ENCODE measurements around the gene CDC42EP4.

The CDC42EP4 gene, protein sequence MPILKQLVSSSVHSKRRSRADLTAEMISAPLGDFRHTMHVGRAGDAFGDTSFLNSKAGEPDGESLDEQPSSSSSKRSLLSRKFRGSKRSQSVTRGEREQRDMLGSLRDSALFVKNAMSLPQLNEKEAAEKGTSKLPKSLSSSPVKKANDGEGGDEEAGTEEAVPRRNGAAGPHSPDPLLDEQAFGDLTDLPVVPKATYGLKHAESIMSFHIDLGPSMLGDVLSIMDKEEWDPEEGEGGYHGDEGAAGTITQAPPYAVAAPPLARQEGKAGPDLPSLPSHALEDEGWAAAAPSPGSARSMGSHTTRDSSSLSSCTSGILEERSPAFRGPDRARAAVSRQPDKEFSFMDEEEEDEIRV

DNA sequence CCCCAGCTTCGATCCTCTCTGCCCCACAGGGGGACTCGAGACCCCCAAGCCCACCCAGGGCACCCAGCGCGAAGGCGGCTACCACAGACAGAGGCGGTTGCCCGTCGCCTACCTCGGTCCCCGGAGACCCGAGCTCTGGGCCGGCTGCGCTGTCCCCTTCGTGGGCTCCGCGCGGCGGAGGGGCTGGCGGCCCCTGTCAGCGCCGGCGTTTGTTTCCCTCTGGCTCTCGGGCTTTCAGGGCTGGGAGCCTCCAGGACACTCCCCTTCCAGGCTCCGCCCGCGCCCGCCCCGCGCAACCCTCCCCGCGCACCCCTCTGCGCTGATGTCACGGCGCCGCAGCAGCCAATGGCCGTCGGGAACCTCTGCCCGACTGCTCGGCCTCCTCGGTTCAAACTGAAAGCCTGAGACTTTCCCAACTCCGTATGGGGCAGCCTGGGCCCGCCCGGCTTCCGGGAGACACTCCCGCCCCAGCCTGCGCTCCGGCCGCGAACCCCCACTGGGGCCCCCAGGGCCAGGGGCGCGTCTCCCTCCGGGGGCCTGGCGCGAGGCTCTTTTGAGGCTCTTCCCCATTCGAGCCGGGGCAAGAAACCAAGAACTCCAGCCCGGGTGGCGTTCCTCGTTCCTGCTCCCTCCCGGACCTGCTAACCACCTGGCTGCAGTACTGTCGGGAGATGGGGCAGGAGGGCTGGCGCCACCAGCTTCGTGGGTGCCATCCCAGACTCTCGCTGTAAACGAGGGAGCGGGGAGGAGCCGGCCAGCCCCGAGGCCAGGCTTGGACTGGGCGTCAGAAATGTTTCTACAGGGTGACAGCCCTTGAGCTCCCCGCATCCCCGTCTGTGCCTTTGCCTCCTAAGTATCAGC lies at the start of gene CDC42EP4:
CDC42EP4 (minus strand) TSS at position 221 of the 861 bp plus-strand sequence. CDS start 25,501 bp downstream, outside the sequence.
- no peak for FAIRE-seq

DNA sequence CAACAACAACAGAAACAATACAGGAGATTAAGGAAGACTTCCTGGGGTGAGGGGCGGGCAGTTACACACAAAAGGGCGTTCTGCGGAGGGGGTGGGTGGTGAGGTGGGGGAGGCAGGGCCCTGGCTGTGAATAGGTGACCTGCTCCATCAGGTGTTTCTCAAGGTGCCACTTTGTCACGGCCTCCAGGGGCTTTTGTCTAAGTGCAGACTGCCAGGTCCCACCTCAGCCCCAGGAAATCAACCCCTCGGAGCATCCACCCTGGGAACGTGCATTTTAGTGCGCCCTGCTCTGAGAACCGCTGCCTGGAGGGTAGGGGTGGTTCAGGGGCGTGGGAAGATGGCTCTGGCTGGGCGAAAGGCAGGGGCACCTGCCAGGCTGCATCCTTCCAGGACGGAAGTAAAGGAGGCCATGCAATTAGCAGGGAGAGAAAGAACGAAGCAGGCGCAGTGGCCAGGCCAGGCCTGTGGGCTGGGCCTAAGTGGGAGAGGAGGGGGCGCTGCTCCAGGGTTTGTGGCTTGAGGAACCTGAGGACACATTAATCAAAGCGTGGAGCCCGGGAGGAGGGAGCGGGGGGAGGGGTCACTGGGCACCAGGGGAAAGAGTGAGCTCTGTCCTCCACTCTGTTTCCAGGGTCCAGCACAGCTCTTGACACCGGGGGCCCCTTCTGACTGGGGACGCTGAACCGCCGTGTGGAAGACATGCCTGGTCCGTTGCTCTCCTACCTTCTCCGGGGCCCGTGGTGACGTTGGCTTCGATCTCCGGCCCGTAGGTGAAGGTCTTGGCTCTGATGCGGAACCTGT lies 49.4 kb upstream of the CDC42EP4 start:
- no peak for FAIRE-seq

DNA sequence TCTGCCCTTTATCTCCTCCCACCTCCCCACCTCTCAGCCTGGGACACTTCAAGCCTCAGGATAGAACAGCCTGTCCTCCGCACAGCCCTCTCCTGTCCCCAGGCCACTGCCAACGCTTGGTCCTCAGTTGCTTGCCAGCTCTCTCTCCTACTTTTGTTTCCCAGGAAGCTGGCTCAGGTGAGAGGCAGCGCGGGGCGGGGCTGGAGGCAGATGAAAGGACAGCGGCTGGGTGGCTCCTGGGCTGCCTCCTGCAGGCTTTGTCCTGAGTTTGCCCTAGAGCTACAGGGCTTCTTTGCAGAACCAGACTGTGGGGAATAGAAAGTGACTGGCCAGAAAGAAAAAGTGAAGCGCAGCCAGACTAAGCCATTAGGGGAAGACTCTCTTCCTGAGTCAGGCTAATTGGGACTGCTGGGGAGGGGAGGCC lies 48.2 kb upstream of the CDC42EP4 start:
- FAIRE-seq = no peak

DNA sequence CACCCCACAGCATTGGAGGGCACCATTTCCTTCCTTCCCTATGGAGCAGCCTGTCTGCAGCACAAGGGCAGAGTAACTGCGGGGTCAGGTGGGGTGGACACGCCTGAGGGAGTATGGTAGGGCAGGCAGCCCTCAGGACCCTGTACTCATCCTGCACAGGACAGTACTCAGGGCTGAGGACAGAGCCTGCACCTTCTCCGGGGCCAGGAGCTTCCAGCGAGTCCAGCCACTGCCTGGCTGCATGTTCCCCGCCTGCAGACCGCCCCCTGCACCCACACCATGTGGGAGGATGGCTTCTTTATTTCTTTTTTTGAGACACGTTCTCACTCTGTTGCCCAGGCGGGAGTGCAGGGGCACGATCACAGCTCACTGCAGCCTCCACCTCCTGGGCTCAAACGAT lies 47.6 kb upstream of the CDC42EP4 start:
- no peak for FAIRE-seq

DNA sequence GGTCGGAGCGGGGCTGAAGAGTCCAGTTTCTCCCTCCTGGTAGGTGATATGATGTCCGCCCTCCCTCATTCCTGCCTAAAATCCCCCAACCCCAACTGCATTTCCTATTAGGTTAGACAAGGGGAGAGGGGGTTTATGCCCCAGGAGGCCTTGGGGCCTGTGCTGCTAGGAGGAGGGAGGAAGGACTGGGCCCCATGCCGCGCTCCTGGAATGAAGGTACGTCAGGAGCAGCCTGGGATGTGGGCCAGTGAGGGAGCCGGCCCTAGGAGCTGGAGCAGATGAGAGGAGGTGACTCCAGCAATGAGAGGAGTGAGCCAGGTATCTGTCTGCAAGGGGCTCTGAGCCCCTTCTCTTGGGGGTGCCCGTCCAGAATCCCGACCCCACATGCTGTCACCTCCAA lies 46.9 kb upstream of the CDC42EP4 start:
- FAIRE-seq = no peak

DNA sequence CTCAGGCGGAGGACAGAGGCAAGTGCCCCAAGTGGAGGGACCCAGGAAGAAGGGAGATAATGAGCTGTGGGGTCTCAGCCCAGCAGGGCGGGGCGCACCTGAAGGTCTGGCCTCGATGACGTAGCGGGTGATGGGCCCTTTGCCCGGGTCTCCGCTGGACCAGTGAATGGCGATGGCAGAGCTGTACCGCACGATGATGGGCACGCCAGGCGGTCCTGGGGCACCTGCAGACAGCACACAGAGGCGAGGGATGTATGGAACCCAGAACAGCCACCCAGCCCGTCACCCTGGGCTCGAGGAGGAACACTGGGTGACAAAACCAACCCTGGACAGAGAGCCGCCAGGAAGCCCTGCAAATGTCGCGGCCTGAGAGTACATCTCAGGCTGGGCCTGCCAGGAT lies 46.2 kb upstream of the CDC42EP4 start:
- FAIRE-seq = no peak

DNA sequence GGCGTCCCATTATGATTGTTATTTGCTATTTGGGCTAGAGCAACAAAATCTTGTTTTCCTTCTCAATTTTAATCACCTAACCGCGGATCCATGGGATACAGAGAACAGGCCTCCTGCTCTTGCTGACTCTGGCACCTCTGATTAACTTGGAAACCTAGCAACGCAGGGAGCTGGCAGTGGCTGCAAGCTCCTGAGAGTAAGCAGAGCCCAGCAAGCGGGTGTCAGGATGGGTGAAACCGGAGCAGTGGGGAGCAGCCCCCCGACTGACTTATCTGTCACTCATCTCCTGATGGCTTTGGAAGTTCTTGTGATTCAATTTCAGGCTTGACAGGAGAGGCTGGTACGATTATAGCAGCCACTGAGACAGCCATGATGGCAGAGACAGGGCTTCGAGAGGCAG lies 45.5 kb upstream of the CDC42EP4 start:
- no peak for FAIRE-seq

DNA sequence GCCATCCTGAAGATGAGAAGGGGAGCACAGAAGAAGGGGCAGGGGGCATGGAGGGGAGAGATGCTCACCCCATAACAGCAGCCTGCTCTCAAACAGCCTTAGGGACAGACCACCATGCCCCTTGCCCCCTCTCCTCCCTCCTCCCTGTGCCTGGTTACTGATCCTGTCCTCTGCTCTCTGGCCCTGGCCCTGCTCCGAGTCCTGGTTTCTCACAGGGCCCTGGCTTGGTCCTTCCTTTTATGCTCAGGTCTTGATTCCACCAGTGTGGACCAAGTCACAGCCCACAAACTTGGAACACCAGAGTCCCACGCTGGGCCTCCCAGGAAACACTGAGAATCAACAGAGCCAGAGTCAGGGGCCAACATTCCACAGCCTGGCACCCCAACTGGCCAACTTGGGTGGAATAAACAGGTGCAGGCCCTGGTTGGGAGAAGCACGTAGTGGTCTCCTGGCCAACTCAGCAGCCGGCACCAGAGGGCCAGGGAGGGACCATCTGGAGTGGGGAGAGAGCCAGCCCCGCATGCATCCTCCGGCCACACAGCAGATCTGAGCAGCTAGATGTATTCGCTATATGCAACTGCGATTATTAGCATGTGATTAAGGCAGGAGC lies 44.9 kb upstream of the CDC42EP4 start:
- FAIRE-seq = no peak

DNA sequence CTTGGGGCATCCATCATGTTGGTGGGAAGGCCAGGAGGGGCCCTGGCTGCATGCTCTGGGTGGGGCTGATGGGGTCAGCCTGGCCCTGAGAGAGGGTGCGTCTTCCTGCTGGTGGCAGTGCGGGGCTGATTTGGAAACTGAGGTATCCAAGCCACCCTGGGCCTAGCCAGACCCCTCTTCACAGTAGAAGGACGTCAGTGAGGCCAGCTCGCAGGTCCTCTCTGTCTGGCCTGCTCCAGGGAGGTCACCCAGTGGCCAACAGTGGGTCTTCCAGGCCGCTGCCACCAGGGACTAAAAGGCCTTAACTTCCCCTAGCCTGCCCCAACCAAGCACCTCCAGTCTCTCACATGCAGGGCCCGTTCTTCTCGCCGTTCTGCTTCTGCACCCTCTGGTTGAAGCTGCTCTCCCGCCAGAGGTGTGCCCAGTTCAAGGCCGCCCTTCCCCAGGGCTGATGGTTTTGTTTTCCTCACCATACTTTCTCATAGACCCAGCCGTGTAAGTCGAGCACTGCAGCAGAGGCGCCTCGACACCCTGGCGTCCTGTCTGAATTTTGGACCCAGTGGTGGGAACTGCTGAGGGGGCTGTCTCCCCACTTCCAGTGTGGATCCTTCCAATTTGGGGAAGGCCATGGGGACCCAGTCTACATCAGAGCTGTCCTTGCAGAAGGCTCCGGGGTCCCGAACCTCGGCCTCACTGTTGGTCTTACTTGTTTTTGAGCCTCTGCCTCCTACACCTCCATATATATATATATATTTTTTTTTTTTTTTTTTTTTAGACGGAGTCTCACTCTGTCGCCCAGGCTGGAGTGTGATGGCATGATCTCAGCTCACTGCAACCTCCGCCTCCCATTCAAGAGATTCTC lies 42.9 kb upstream of the CDC42EP4 start:
- FAIRE-seq = no peak

DNA sequence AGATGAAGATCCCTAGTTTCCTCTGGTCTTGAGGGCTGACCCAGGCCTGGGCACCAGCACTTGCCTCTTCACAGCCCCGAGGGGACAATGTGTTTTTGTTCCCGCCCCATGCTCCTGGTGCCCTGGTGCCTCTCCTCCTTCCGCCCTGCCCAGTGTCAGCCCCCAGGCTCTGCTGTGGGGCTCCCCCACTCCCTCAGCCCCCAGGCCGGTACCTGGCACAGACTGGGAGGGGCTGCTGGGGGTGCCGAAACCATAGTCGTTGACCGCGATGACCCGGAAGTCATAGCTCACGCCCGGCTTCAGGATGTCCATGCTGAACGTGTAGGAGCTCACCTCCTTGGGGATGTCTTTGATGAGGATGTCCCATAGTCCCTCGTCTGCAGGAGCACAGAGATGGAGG lies 40.5 kb upstream of the CDC42EP4 start:
- no peak for FAIRE-seq

DNA sequence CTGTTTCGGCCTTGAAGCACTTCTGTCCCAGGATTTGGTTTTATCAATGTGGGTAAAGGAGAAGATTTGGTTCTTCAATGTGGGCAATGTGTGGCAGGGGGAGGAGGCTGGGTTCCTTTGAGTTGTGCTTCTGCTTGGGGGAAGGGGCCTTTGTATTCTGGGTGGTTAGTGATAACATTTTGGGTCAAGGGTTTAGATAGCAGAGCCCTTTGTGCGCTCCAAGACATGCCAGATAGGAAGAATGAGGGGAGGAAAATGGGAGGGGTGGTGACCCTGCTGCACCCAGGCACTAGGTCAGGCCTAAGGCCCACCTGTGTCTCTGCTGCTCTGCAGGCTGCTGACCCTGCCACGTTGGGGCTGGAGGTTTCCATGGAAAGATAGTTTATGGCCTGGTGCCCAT lies 40.0 kb upstream of the CDC42EP4 start:
- no peak for FAIRE-seq

DNA sequence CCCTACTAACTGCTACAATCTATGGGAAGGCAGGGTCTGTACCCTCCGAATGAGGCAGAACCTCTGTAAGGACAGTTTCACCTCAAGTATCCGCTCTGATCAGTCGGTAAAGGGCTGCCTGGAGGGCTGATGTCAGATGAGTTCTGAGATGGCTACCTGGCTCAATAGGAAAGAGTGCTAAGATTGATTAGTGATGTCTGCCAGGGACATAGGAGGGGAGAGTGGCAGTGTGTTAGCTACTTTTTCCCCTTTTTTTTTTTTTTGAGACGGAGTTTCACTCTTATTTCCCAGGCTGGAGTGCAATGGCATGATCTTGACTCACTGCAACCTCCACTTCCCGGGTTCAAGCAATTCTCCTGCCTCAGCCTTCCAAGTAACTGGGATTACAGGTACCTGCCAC lies 39.1 kb upstream of the CDC42EP4 start:
- FAIRE-seq = no peak

DNA sequence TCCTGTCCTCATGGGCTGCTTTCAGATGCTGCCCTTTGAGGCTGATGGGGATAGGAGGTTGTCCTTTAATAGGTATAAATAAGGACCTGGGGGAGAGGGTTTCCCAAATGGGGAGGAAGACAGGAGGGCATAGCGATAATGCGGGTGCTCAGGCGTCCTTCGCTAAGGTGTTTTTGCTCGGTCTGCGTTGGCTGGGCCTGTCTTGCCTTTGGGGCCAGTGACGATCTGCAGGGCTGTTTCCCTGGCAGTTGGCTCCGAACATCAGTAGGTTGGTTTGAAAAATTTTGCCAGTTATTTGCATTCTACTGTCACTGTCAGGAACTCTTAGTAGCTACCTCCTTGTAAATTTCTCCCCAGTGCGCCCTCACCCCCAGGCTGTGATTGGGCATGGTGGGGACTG lies 37.8 kb upstream of the CDC42EP4 start:
- FAIRE-seq = no peak

DNA sequence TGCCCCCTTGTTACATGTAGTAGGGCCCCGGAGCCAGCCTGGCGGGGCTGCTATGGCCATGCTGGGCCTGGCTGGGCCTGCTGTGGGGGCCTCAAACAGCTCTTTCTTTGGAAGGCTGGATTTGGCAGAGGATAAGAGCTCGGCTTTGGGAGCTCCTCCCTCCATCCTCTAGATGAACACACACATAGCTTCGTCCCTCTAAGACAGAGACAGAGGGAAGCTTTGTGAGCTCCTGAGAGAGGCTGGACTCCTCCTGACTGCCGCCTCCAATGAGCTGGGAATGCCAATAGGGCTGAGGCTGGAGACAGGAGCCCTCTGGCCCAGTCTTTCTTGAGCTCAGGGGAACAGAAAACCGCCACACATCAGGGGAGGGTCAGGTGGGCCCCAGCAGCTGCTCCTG lies 37.3 kb upstream of the CDC42EP4 start:
- FAIRE-seq = no peak

DNA sequence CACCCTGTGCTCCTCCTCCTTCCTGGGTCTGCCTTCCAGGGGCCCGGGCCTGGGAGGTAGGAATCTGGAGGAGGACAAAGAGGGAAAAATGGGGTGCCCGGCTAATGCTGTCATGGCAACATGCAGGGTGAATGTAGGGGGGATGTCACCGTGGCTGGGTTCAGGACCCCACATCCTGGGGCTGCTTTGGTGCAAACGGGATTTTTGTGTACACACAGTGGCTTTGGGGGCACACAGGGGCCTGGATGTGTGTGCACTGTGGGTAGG lies 37.0 kb upstream of the CDC42EP4 start:
- no peak for FAIRE-seq

DNA sequence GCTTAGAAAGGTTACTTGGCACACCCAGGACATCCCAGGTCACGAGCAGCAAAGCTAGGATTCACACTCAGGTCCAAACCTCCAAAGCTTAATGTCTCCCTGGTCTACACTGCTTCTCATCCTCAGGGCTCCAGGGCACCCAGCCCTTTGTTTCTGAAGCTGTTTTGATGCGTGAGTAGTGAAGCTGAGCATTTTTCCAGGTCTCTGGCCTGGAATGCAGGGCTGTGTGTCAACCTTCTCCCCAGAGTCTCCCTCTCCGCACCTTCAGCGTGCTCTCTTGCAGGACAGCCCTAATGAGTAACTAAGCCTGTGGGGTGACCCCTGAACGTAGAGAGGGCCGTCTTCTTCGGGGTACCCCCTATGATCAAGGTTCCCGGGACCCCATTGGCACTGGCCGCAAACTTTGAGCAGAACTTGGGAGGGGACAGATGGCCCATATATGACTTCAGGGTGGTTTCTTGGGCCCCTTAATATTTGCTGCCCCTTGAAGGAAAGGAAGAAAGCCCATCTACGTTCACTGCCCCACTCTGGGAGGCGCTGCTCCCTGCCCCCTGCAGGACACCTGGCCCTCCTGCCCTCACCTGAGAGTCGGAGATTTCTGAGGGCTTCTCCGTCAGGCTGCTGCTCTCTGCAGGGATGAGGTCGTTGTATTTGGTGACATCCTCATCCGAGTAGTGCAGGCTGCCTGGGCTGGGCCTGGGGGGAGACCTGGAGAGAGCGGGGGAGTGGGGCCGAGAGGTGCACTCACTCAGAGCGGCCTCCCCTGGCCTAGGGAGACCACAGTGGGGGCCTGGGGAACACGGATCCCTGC lies 36.4 kb upstream of the CDC42EP4 start:
- FAIRE-seq = no peak

DNA sequence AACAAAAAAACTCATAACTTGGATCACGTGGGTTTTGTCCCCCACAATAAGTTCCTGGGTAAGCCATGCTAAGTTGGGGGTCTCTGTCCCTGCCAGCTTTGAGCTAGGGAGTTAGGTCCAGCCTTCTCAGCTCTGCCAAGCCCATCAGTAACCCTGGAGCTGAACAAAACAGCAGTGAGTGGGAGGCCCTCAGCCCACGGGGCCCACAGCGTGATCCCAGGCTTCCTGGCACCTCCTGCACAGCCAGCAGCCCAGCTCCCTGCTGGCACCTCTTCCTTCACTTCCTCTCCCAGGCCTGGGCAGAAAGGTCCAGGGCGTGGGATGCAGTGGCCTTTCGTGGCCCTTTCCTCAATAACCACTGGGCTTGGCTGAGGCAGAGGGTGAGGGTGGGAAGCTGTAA lies 35.5 kb upstream of the CDC42EP4 start:
- FAIRE-seq = no peak

DNA sequence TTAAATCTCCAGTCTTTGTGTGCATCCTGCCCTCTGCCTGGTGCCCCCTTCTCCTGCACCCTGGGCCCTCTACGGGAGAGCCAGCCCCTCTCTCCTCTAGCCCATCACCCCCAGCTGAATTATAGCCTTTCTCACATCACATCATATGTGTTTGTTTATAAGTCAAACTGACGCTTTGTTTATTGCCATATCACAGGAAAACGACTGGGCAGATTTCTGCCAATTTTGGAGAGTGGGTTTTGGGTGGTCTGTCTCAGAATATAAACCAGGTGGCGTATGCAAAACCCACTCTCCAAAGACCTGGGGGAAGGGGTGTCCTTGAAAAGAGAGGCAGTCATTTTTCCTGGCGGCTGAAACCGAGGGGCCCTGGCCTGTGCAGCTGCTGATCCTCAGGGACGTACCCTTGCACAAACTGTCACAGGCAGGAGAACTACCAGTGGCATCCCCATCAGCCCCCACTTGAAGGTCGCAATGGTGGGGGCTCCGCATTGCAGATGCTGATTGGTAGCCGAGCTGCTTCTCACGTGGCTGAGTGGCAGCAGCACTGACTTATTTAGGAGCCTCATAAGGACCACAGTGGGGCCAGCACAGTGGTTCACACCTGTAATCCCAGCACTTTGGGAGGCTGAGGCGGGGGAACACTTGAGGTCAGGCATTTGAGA lies 34.8 kb upstream of the CDC42EP4 start:
- no peak for FAIRE-seq

DNA sequence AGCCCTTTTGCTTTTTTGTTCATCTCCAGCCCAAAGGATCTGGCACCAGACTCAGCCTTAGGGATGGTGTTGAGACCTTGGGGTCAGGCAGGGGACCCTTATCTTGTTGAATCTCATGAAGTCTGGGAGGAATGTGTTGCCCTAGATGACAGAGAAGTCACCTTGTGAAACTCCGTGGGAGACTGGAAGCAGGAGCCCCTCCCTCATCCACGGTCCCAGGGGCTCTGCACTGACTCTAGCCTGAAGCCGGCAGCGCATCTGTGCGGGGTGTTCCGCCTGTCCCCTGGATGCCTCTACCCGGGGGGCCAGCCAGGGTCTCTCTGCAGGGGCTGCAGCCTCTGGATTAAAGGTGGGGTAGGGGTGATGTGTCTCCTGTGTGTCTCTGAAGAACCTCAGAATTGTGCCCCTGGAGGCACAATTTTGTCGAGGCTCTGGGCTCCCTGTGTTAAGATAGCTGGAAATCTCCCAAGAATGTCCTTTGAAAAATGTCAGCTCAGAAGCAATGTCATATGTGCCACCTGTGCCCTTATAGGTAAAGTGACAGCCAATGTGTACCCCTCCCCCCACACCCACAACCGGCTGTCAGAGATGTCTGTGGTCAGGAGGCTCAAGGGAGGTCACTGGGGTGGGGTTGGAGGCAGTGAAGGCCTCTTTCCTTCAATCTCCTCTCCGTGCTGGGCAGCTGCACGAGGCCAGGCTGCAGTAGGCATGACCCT lies 32.1 kb upstream of the CDC42EP4 start:
- no peak for FAIRE-seq

DNA sequence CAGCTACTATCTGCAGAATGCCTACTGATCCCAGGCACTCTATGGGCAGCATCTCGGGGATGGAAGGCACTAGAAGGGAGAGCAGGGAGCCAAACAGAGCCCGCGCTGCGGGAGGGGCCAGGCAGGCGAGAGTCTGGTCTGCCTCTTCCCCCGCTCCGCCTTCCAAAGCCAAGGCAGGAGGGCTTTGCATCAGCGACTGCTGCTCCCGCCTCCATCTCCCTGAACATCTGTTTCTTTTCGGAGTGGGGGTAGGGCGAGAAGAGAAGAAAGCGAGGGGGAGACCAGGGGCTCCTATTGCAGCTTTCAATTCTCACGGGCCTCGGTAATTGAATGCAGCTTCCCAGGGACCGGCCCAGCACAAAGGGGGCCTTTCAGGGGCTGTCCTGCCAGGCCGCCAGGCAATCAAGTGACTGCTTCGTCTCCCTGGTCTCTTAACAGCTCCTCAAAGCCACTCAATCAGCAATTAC lies 31.4 kb upstream of the CDC42EP4 start:
- FAIRE-seq = no peak
